CD14-positive monocyte (primary cell): ENCODE results near the gene SORBS1. TPM values are rescaled to one million over a fixed set of nuclear protein-coding genes. Genes with fewer than 3 reads are reported as not detected.

Experiments
- DNase-seq, 3 donors: peaks; one replicate each; pipeline ENCODE4 v3.0.0-alpha.2; 2011 to 2022
- H2AFZ ChIP-seq: 2 replicates; pipeline ENCODE4 v1.6.0; 2012; ENCODE audit warnings: mild to moderate bottlenecking, low read depth, low read length, inconsistent platforms; ENCODE audit not compliant: insufficient read depth, poor library complexity, severe bottlenecking
- H3K27ac ChIP-seq, 2 donors: 1 replicate in 1 of 2; 2 replicates in 1 of 2; pipeline ENCODE4 v1.5.1; 2012 to 2013; ENCODE audit warnings: low read length in 2 of 2, control low read depth in 1 of 2, inconsistent platforms in 1 of 2, low read depth in 1 of 2, mild to moderate bottlenecking in 1 of 2
- H3K27me3 ChIP-seq, 2 donors: one replicate each; pipeline versions ENCODE4 v1.6.0 to v1.6.1; 2011 to 2013; ENCODE audit warnings: low read length in 2 of 2; ENCODE audit not compliant: control insufficient read depth in 2 of 2, insufficient read depth in 2 of 2
- H3K36me3 ChIP-seq, 2 donors: replicated peaks in 1 of 2; 1 replicate in 1 of 2; 2 replicates in 1 of 2; pipeline versions ENCODE4 v1.5.1 to v1.6.1; 2012 to 2013; ENCODE audit warnings: low read length in 2 of 2, control low read depth in 1 of 2, inconsistent platforms in 1 of 2, mild to moderate bottlenecking in 1 of 2; ENCODE audit not compliant: insufficient read depth in 2 of 2, control insufficient read depth in 1 of 2
- H3K4me1 ChIP-seq, 2 donors: 1 replicate in 1 of 2; 2 replicates in 1 of 2; pipeline versions ENCODE4 v1.5.1 to v1.6.1; 2012 to 2013; ENCODE audit warnings: low read length in 2 of 2, control low read depth in 1 of 2, inconsistent platforms in 1 of 2, mild to moderate bottlenecking in 1 of 2, moderate library complexity in 1 of 2; ENCODE audit not compliant: insufficient read depth in 2 of 2, control insufficient read depth in 1 of 2
- H3K4me2 ChIP-seq: replicated peaks from 2 replicates; pipeline ENCODE3; 2012; ENCODE audit warnings: low read length, moderate library complexity, mild to moderate bottlenecking; ENCODE audit not compliant: poor library complexity, severe bottlenecking; ENCODE audit errors: extremely low read depth
- H3K4me3 ChIP-seq, 3 experiments: fragments of 200-600 bp in 1 of 3; sonication (generic) in 1 of 3; replicated peaks in 1 of 3; 1 replicate in 2 of 3; 2 replicates in 1 of 3; pipeline ENCODE4 v1.5.1; 2011 to 2013; ENCODE audit warnings: low read length in 3 of 3, mild to moderate bottlenecking in 3 of 3, control low read depth in 2 of 3, low read depth in 2 of 3, inconsistent platforms in 1 of 3, moderate library complexity in 1 of 3
- H3K79me2 ChIP-seq: 2 replicates; pipeline ENCODE4 v1.6.0; 2012; ENCODE audit warnings: mild to moderate bottlenecking, control low read depth, inconsistent platforms, low read length, moderate library complexity; ENCODE audit not compliant: insufficient read depth
- H3K9ac ChIP-seq: 2 replicates; pipeline ENCODE4 v1.6.0; 2017; ENCODE audit warnings: low read length, mild to moderate bottlenecking; ENCODE audit not compliant: insufficient read depth, poor library complexity, severe bottlenecking
- H3K9me3 ChIP-seq, 2 donors: replicated peaks in 1 of 2; 1 replicate in 1 of 2; 2 replicates in 1 of 2; pipeline versions ENCODE4 v1.5.1 to v1.6.1; 2012 to 2013; ENCODE audit warnings: low read length in 2 of 2, control low read depth in 1 of 2; ENCODE audit not compliant: control insufficient read depth in 1 of 2, insufficient read depth in 1 of 2
- H4K20me1 ChIP-seq: 2 replicates; pipeline ENCODE4 v1.6.0; 2012; ENCODE audit warnings: mild to moderate bottlenecking, low read length, control low read depth, moderate library complexity; ENCODE audit not compliant: insufficient read depth
- H3K27ac Mint-ChIP-seq, 7 donors: one replicate each; pipeline ENCODE4 v1.8.0; 2020; ENCODE audit warnings: mild to moderate bottlenecking in 7 of 7, mixed read lengths in 7 of 7, moderate library complexity in 6 of 7, inconsistent platforms in 2 of 7
- H3K27me3 Mint-ChIP-seq, 3 donors: one replicate each; pipeline ENCODE4 v1.8.0; 2021 to 2022; ENCODE audit warnings: low read depth in 3 of 3, mild to moderate bottlenecking in 3 of 3, mixed read lengths in 3 of 3, moderate library complexity in 3 of 3, inconsistent platforms in 1 of 3
- H3K36me3 Mint-ChIP-seq, 2 donors: one replicate each; pipeline ENCODE4 v1.8.0; 2020; ENCODE audit warnings: mixed read lengths in 2 of 2, inconsistent platforms in 1 of 2, mild to moderate bottlenecking in 1 of 2
- H3K4me1 Mint-ChIP-seq: one replicate; pipeline ENCODE4 v1.8.0; 2020; ENCODE audit warnings: mild to moderate bottlenecking, mixed read lengths
- H3K4me3 Mint-ChIP-seq, 2 donors: one replicate each; pipeline ENCODE4 v1.8.0; 2020; ENCODE audit warnings: mild to moderate bottlenecking in 2 of 2, mixed read lengths in 2 of 2, moderate library complexity in 1 of 2
- H3K9me3 Mint-ChIP-seq, 7 donors: one replicate each; pipeline ENCODE4 v1.8.0; 2020 to 2022; ENCODE audit warnings: mixed read lengths in 7 of 7, mild to moderate bottlenecking in 6 of 7, moderate library complexity in 6 of 7, inconsistent platforms in 2 of 7
- CTCF ChIP-seq: fragments of 200-600 bp; IDR thresholded peaks from one replicate; pipeline ENCODE4 v1.8.0; 2022; ENCODE audit warnings: antibody characterized with exemption, mild to moderate bottlenecking
- WGBS: methylation state at CpG from one replicate; pipeline ENCODE4 v1.1.5; 2013; ENCODE audit warnings: missing lambda C conversion rate; ENCODE audit not compliant: insufficient coverage; 5-methylcytosine and 5-hydroxymethylcytosine counted together
- intact Hi-C, 2 donors: fragments of 100-400 bp; cut with micrococcal nuclease; formaldehyde crosslinking; loops; one replicate each; pipeline versions ENCODE4 v1.15.0 to v1.15.1; 2023
- polyA plus RNA-seq, 3 donors: library from polyadenylated mRNA; depleted of rRNA in 1 of 3; unstranded in 2 of 3; stranded (reverse) in 1 of 3; fragments of 300-500 nt in 2 of 3; fragments of >200 nt in 1 of 3; fragmentation: Illumina TruSeq in 2 of 3; gene quantifications; 1 replicate in 2 of 3; 2 replicates in 1 of 3; pipeline ENCODE4 v1.2.3, GENCODE V29; 2012 to 2021

SORBS1 gene
- polyA plus RNA-seq, 3 donors, result 0.08 to 0.15 TPM; not detected in 1

GRCh38 chr10:95404864-95405263 is 156.3 kb downstream of the SORBS1 start:
- Mint-ChIP-seq H3K4me3 (no peak overlapping the region), H3K36me3 (no peaks in the 10 kb centered on the region), H3K4me1 (peaks cover 3% of the 10 kb centered on the region), H3K27ac (no peak overlapping the region), H3K9me3 (peaks cover 0 to 2% (median 0%) of the 10 kb centered on the region in 7 donors), H3K27me3 (peaks cover 0 to 5% (median 4%) of the 10 kb centered on the region in 3 donors)
- H3K4me1 ChIP-seq, result no peaks in the 10 kb centered on the region
- H3K27ac ChIP-seq, result no peak overlapping the region
- H3K36me3 ChIP-seq, result no peaks in the 10 kb centered on the region
- whole genome bisulfite sequencing, result 100% methylated on average over 1 of the region's 1 CpG
- H3K9ac ChIP-seq, result no peak overlapping the region
- no peak overlapping the region for H3K4me2 ChIP-seq
- H2AFZ ChIP-seq, result no peak overlapping the region
- no peaks in the 10 kb centered on the region for H3K9me3 ChIP-seq
- no peaks in the 10 kb centered on the region for H3K27me3 ChIP-seq
- H4K20me1 ChIP-seq, result no peaks in the 10 kb centered on the region
- no peak overlapping the region for H3K4me3 ChIP-seq
- TF ChIP-seq CTCF, result no peak
- no peaks in the 10 kb centered on the region for H3K79me2 ChIP-seq
- DNase-seq, result no peak
- intact Hi-C loops, result no loop called here

GRCh38 chr10:95404462-95404858 is 156.7 kb downstream of the SORBS1 start:
- H3K9ac ChIP-seq, result no peak overlapping the region

More at GRCh38 chr10:95404462-95404858, 156.7 kb downstream of the SORBS1 start:
- H3K27me3 ChIP-seq, result no peaks in the 10 kb centered on the region
- H3K4me3 Mint-ChIP-seq, result no peak overlapping the region
- H2AFZ ChIP-seq, result no peak overlapping the region
- no peak overlapping the region for H3K27ac ChIP-seq
- H3K9me3 Mint-ChIP-seq, result peaks cover 0 to 2% (median 0%) of the 10 kb centered on the region in 7 donors
- TF ChIP-seq CTCF, result no peak
- no peak for DNase-seq
- H3K4me3 ChIP-seq, result no peak overlapping the region
- H3K27ac Mint-ChIP-seq, result no peak overlapping the region
- H3K9me3 ChIP-seq, result no peaks in the 10 kb centered on the region
- H3K4me2 ChIP-seq, result no peak overlapping the region
- no peaks in the 10 kb centered on the region for H3K36me3 Mint-ChIP-seq
- H3K4me1 Mint-ChIP-seq, result peaks cover 3% of the 10 kb centered on the region
- H3K27me3 Mint-ChIP-seq, result peaks cover 0 to 5% (median 4%) of the 10 kb centered on the region in 3 donors
- H3K79me2 ChIP-seq, result no peaks in the 10 kb centered on the region
- H3K4me1 ChIP-seq, result no peaks in the 10 kb centered on the region
- 85% methylated on average over 5 of the region's 7 CpGs for WGBS
- no peaks in the 10 kb centered on the region for H4K20me1 ChIP-seq
- intact Hi-C loops, result no loop called here
- H3K36me3 ChIP-seq, result no peaks in the 10 kb centered on the region
